SKM-1 treated with dmso at 0.1 percent for 144 hours (cell line): ENCODE data around the gene MIXL1.
"Not testable (repeated sequence)": the region's sequence is repeated elsewhere in the genome, so short reads cannot be mapped to it uniquely, and the experiment has no call there.

Experiments
- DNase-seq: peaks from one replicate; lab custom pipeline; 2025; ENCODE audit not compliant: unreplicated experiment; lab: John Stamatoyannopoulos, UW

MIXL1 gene

GRCh38 chr1:226223157-226223785, at the start of gene MIXL1:
Gene MIXL1, plus strand, starts transcription at chr1:226223664. Its CDS starts 18 bp downstream, at chr1:226223682.
- DNase-seq, result no peak

GRCh38 chr1:226176870-226177269, 46.6 kb upstream of the MIXL1 start:
- no peak for DNase-seq

- peak; percentile 97 for DNase-seq
Observed at GRCh38 chr1:226181996-226182714, 41.3 kb upstream of the MIXL1 start.

GRCh38 chr1:226185141-226186036, 38.1 kb upstream of the MIXL1 start:
- DNase-seq, result no peak

GRCh38 chr1:226186124-226187018, 37.1 kb upstream of the MIXL1 start, which contains the start of gene ACBD3:
Gene ACBD3, minus strand, starts transcription at chr1:226186741. Its CDS starts 66 bp downstream, at chr1:226186675.
- peak; percentile 88 for DNase-seq

- DNase-seq, result no peak
Observed at GRCh38 chr1:226187019-226187322, 36.5 kb upstream of the MIXL1 start.

- no peak for DNase-seq
Observed at GRCh38 chr1:226187380-226187779, 36.1 kb upstream of the MIXL1 start.

GRCh38 chr1:226195144-226195543, 28.3 kb upstream of the MIXL1 start:
- DNase-seq, result no peak

GRCh38 chr1:226199971-226200370, 23.5 kb upstream of the MIXL1 start:
- no peak for DNase-seq

- no peak for DNase-seq
Observed at GRCh38 chr1:226201029-226201593, 22.4 kb upstream of the MIXL1 start.

- DNase-seq, result no peak
Observed at GRCh38 chr1:226202246-226202645, 21.2 kb upstream of the MIXL1 start.

GRCh38 chr1:226202666-226203065, 20.8 kb upstream of the MIXL1 start:
- DNase-seq, result not testable (repeated sequence)

GRCh38 chr1:226203240-226203639, 20.2 kb upstream of the MIXL1 start:
- no peak for DNase-seq

- no peak for DNase-seq
Observed at GRCh38 chr1:226203655-226204054, 19.8 kb upstream of the MIXL1 start.

GRCh38 chr1:226204198-226204597, 19.3 kb upstream of the MIXL1 start:
- no peak for DNase-seq

GRCh38 chr1:226207048-226207447, 16.4 kb upstream of the MIXL1 start:
- DNase-seq, result no peak

- DNase-seq, result no peak
Observed at GRCh38 chr1:226209307-226210059, 14.0 kb upstream of the MIXL1 start.

GRCh38 chr1:226210571-226211176, 12.8 kb upstream of the MIXL1 start:
- no peak for DNase-seq

GRCh38 chr1:226211181-226211821, 12.2 kb upstream of the MIXL1 start:
- no peak for DNase-seq
